Stomach smooth muscle (tissue), 2 donors: ENCODE results near the gene LENEP.

Source experiments
- H3K27ac ChIP-seq: one replicate; pipeline ENCODE4 v1.7.0; 2013; ENCODE audit warnings: mild to moderate bottlenecking, low read length, inconsistent platforms
- H3K27me3 ChIP-seq, 2 donors: one replicate each; pipeline ENCODE4 v1.7.0; 2013; ENCODE audit warnings: low read length in 2 of 2; ENCODE audit not compliant: insufficient read depth in 2 of 2, control insufficient read depth in 1 of 2
- H3K36me3 ChIP-seq, 2 donors: one replicate each; pipeline ENCODE4 v1.7.0; 2013; ENCODE audit warnings: low read length in 2 of 2; ENCODE audit not compliant: control insufficient read depth in 2 of 2, insufficient read depth in 2 of 2
- H3K4me1 ChIP-seq: one replicate; pipeline ENCODE4 v1.7.0; 2013; ENCODE audit warnings: low read length; ENCODE audit not compliant: control insufficient read depth, insufficient read depth
- H3K4me3 ChIP-seq, 2 donors: one replicate each; pipeline ENCODE4 v1.7.0; 2013; ENCODE audit warnings: low read length in 2 of 2
- H3K9ac ChIP-seq, 2 donors: one replicate each; pipeline ENCODE4 v1.7.0; 2013; ENCODE audit warnings: low read length in 2 of 2, mild to moderate bottlenecking in 1 of 2
- H3K9me3 ChIP-seq, 2 donors: one replicate each; pipeline ENCODE4 v1.7.0; 2013; ENCODE audit warnings: low read length in 2 of 2; ENCODE audit not compliant: control insufficient read depth in 2 of 2
- donor health status: healthy.
- donor health status: Pancreatic carcinoma.

LENEP gene

DNA sequence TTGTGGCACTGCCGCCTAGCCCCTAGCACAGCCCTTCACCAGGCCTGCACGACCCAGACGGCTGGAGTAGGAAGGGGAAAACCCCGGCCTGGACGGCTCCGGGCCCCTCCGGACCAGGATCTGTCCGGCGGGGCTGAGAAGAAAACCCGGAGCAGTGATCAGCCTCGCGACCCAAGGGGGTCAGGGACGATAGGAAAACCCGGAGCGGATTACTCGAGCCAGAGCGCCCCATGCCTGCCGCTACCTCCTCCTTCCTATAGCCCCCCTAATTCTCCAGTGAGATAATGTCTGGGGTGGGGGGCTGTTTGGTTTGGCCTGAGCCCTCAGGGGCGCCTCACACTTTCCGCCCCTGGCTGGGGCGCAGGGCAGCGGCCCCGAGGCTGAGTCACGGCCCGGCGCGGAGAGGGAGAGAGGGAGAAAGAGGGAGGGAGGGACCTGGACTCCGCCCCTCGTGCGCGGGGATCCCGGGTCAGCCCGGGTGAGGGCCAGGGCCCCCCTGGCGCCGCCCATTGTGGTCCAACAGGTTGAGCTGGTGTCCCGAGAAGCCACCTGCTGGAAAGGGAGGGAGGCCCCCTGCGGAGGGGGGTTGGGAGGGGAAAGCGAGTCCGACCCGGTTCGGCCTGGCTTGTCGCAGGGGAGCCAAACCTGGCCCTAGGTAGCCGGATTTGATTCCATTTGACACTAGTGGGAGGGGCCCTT lies 7.5 kb downstream of the LENEP start:
- Histone ChIP-seq H3K36me3 (no peaks in the 10 kb centered on the region), H3K9me3 (no peaks in the 10 kb centered on the region), H3K4me3 (peak overlapping the region; percentile 83 to 91), H3K27ac (peak overlapping the region; percentile 98), H3K9ac (peak overlapping the region; percentile 90 to 92), H3K27me3 (no peaks in the 10 kb centered on the region), H3K4me1 (peaks cover 42% of the 10 kb centered on the region)

DNA sequence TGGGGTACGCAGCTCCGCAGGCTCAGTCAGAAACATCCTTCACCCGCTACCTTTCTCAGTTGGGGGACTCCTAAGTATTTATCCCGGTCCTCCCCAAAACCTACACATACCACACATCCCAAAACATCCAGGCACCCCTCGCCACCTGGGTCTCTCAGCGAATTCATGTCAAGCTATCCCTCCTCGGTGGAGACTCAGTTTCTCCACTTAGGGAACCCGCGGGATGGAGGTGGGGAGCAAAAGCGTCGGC lies 8.0 kb downstream of the LENEP start:
- no peaks in the 10 kb centered on the region for H3K9me3 ChIP-seq
- H3K36me3 ChIP-seq = no peaks in the 10 kb centered on the region
- H3K9ac ChIP-seq = peak overlapping the region; percentile 90 to 92
- no peaks in the 10 kb centered on the region for H3K27me3 ChIP-seq
- H3K4me1 ChIP-seq = peaks cover 46% of the 10 kb centered on the region
- H3K27ac ChIP-seq = peak overlapping the region; percentile 98
- H3K4me3 ChIP-seq = peak overlapping the region; percentile 83 to 91

DNA sequence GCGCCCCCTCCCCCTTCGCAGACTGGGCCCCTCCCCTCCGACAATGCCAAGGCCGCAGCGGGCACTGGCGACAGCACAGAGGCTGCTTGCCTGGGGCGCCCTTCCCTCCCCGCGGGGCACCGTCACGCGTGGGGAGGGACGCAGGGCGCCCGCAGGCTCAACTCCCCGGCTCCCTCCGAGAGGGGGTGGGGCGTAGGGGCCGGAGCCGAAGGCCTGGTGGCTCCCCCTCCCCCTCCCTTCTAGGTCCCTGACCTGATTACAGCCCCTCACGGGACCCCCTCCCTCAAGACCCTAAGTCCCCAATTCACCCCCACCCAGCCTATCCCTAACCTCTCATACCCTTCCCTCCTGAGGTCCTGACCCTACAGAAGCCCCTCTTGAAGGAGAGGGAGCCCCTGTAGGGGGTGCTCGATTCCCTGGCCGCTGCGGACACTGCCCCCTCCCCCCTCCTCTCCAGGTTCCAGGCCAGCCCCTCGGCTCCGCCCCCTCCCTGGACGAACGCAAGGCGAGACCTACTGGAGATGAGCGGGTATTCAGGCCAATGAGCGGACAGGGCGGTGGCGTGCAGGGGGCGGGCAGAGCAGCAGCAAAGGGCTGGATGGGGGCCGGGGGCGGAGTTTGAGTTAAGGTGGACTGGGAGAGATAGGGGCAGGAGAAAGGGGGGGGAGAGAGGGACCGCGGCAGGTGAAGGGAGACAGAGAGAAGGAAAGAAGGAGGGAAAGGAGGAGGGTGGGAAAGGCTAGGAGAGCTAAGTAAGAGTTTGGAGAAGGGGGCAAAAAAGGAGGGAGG lies 8.5 kb downstream of the LENEP start:
- H3K36me3 ChIP-seq = no peaks in the 10 kb centered on the region
- peak overlapping the region; percentile 83 to 91 for H3K4me3 ChIP-seq
- no peaks in the 10 kb centered on the region for H3K27me3 ChIP-seq
- H3K9ac ChIP-seq = peak overlapping the region; percentile 90 to 92
- H3K4me1 ChIP-seq = peaks cover 52% of the 10 kb centered on the region
- no peaks in the 10 kb centered on the region for H3K9me3 ChIP-seq
- peak overlapping the region; percentile 98 for H3K27ac ChIP-seq

DNA sequence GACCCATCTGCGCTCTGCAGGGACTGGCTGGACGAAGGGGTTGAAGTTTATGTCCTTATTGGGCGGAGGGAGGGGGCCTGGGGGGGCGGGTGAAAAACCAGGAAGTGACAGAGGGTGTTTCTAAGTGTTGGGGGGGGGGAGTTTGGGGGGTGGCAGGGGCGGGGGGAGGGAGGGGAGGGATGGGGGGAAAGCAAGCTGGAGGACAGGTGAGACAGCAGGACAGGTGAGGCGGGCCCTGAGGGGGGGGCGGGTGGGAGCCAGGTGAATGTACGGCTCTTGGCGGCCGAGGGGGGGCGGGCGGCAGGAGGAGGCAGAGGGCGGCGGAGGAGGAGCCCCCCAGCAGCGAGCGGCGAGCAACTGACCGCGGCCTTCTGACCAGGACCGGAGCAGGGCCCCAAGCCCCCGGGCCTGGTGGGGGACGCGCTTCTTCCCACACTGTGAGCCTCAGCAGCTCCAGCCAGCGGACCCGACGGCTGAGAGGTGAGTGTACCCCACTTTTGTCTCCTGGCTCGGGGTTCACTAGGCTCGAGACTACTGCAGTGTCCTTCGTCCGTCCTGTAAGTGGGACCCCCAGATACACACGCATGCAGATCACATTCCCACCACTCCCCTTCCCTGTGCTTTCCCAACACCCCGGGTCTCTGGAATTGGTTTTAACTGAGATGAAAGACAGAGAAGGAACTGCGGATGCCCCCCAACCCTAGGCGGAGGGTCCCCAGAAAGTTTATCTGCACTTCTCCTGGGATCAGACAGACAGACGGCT lies 9.3 kb downstream of the LENEP start, which contains the start of gene ZBTB7B:
TSS of gene ZBTB7B (plus strand) at position 339 of the 763 bp plus-strand sequence. CDS start 11,859 bp downstream, outside the sequence.
- H3K9ac ChIP-seq = peak within 1 kb of the TSS; percentile 92 to 95
- peak within 1 kb of the TSS; percentile 98 for H3K27ac ChIP-seq
- H3K4me1 ChIP-seq = peaks cover 59% of the 10 kb centered on the region
- peak within 1 kb of the TSS; percentile 94 to 95 for H3K4me3 ChIP-seq
- no peaks in the 10 kb centered on the region for H3K27me3 ChIP-seq
- H3K9me3 ChIP-seq = no peaks in the 10 kb centered on the region
- no peaks in the 10 kb centered on the region for H3K36me3 ChIP-seq

DNA sequence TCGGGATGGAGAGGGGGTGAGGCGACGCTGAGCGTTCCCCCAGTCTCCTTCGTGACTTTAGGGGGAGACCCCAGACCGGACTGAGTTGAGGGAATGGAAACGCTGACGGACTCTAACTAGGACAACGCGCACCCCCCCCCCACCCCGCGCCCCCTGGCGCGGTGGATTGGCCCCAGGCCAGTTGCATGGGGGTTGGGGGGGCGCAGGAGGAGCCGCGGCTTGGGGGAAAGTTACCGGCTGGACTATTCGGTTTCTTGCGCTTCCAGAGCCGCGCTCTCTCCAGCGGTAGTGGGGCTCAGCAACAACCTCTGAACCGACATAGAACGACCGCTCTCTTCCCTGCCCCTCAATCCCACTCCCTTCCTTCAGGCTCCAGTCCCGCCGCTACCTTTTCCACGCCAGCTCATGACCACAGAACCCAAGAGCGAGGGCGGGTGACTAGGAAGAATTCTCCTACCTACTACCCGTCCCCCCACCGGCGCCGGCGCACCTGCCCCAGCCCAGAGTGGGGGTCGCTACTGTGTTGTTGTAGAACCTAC lies 9.9 kb downstream of the LENEP start:
- Histone ChIP-seq H3K9me3 (no peaks in the 10 kb centered on the region), H3K27me3 (no peaks in the 10 kb centered on the region), H3K36me3 (no peaks in the 10 kb centered on the region), H3K9ac (peak overlapping the region; percentile 89 to 95), H3K27ac (peak overlapping the region; percentile 94), H3K4me1 (peaks cover 63% of the 10 kb centered on the region), H3K4me3 (peak overlapping the region; percentile 94 to 95)

DNA sequence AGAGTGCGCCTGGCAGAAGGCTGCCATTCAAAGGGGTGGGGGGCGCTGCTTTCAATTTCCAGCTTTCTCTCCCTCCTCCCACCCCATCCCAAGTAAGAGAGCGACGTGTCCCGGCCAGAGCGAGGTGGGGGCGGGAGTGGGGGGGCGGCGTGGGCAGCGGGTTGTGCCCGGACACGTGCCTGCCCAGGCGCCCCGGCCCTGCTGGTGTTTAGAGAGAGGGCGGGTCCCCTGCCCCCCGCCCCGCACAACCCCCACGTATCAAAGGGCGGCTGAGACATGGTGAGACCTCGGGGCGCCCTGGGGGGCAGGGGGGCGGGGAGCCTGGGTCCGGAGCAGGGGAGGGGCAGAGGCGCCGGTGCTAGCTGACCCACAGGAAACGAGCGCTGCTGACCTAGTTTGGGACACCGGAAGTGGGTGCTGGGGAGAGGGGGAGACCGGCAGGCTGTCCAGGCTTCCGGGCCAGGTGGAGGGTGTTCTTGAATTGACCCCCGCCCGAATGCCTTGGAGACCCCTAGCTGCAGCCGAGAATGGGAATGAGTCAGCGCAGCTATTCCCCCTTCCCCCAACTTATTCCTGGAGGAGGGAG lies 10.5 kb downstream of the LENEP start:
- Histone ChIP-seq H3K4me1 (peaks cover 65% of the 10 kb centered on the region), H3K4me3 (peak overlapping the region; percentile 94 to 95), H3K27ac (peak overlapping the region; percentile 94), H3K36me3 (no peaks in the 10 kb centered on the region), H3K9ac (peak overlapping the region; percentile 89 to 95), H3K27me3 (no peaks in the 10 kb centered on the region), H3K9me3 (no peaks in the 10 kb centered on the region)

DNA sequence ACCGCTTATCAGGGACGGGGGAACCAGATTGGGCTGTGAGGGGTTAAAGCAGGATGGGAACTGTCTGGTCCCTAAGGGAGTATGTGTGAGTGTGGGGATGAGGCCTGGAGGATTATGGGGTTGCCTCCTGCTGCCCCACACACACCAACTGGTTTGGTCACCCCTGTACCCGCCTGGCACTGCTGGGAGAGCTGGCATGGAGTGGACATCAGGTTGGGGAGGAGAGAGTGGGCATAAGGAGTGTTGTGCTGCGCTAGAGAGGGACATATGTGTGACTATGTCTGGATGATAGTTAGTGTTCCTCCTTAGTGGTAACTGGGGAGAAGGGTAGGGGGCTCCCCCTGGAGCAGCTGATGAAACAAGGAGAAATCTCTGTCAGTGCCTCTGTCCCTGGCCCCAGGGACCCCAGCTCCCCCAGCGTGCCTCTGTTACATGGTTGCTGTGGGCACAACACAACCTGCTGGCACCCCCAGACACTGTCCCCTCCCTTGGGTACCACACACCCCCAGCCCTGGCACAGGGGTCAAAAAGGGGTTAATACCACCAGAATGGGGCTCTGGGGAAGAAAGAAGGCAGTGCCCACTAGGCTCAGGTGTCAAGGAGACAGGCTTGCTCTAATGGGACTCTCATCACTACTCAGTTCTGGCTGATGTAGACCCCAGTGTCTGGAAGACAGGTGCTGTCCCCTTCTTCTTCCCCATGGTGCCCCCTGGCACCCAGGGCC lies 11.1 kb downstream of the LENEP start:
- Histone ChIP-seq H3K27me3 (no peaks in the 10 kb centered on the region), H3K4me1 (peaks cover 60% of the 10 kb centered on the region), H3K4me3 (peak overlapping the region; percentile 94 to 95), H3K9ac (peak overlapping the region; percentile 76 to 89), H3K27ac (peak overlapping the region; percentile 94), H3K36me3 (no peaks in the 10 kb centered on the region), H3K9me3 (no peaks in the 10 kb centered on the region)

DNA sequence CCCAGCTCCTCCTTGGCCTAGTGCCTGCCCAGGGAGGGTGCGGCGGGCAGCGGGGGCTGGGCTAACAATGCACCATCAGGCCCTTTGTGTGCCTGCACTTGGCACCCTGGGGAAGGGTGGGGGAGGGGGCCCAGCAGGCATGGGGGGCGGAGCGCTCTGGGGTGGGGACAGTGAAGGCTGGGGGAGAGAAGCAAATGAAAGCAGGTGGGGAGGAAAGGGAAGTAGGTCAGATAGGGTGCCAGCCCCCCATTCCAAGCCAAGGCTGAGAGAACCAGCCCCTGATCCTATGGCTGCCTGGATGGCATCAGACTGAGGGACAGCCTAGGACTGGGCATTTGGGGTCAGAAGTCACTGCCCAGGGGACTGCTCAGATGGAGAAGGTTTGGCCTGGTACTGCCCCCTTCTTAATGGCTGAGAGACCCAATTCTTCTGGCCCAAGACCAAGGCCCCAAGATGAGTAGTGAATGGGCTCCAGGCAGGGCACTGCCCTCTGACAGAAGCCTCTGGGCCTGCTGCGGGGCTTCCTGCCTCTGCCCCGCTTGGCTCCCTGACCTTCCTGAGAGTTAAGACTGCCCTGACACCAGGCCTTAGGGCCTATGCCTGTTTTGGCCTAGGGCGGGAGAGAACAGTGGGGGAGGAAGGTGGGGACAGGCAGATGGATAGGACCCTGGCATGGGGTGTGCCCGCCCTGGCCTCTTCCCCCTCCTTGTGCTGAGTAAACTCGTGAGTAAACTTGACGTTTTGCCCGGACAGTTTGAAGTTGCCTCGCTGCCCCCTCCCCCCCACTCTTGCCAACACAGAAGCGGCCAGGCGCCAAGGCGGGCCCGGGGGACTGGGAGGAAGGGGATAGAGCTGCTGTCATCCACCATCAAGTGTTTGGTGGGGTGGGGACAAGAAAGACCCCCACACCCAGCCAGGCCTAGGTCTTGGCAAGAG lies 12.0 kb downstream of the LENEP start:
- Histone ChIP-seq H3K27ac (peak overlapping the region; percentile 94), H3K4me3 (peak overlapping the region in 1 of 2 donors; percentile 94), H3K4me1 (peaks cover 54% of the 10 kb centered on the region), H3K27me3 (no peaks in the 10 kb centered on the region), H3K9me3 (no peaks in the 10 kb centered on the region), H3K9ac (peak overlapping the region; percentile 51 to 89), H3K36me3 (no peaks in the 10 kb centered on the region)

DNA sequence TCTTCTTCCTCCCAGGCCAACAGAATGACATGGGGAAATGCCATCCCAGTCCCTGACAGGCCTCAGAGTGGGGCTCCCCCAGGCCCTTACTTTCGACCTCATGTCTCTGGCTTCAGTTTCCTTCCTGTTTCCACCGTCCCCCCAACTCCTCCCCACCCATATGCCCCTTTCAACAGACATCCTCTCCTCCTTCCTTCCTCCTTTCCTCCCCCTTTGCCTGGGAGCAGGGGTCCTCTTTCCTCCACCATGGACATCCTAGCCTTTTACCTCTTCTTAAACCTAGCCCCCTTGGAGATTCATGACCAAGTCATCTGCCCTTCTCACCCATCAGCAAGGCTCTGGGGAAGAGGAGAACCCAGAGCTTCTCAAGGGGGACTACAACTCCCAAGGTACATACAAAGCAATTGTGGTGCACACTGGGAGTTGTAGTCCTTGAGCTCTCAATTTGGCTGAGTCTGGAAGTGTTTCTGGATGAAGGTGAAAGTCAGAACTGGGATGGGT lies 13.3 kb downstream of the LENEP start:
- Histone ChIP-seq H3K27ac (peak overlapping the region; percentile 94), H3K4me1 (peaks cover 56% of the 10 kb centered on the region), H3K27me3 (no peaks in the 10 kb centered on the region), H3K4me3 (no peak overlapping the region), H3K9me3 (no peaks in the 10 kb centered on the region), H3K36me3 (no peaks in the 10 kb centered on the region), H3K9ac (peak overlapping the region in 1 of 2 donors; percentile 5)
